HG03521 (cell line): ENCODE data around the gene CACUL1.
"Not testable (repeated sequence)": the region's sequence is repeated elsewhere in the genome, so short reads cannot be mapped to it uniquely, and the experiment has no call there.

Experiments
- ATAC-seq: cut with Tn5 transposase; IDR thresholded peaks from one replicate; pipeline ENCODE4 v1.9.1; 2021; ENCODE audit warnings: mild to moderate bottlenecking, moderate library complexity; ENCODE audit not compliant: unreplicated experiment

Gene CACUL1

DNA sequence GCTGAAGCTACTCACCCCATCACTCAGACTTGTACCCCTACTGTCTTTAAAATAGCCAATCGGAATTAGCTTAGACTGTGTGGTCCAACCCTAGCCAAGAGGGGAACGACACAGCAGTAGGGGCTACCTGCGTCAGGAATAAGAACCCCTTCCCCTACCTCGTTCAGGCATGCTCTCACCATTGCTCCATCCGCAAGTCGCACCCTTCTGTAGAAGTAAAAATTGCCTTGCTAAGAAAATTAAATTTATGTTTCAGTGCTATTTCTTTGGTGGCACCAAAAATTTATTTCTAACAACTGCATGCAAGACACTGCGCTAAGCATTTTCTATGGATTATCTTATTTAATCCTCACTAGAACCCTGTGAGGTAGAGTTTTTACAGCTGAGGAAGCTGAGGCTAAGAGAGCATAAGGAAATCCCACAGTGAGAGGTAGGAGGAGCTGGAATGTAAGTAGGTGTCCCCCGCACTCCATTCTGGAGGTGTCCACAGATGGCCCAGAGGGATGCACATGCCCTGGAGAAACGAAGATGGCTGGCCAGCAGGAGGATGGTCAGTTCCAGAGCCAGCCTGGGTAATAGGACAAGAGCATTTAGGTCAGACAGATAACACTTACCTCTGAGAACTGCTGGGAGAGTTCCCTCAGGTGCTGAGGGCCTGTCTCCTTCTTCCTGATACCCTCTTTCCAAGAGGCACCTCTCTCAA, 15.3 kb upstream of the CACUL1 start:
- no peak for ATAC-seq

DNA sequence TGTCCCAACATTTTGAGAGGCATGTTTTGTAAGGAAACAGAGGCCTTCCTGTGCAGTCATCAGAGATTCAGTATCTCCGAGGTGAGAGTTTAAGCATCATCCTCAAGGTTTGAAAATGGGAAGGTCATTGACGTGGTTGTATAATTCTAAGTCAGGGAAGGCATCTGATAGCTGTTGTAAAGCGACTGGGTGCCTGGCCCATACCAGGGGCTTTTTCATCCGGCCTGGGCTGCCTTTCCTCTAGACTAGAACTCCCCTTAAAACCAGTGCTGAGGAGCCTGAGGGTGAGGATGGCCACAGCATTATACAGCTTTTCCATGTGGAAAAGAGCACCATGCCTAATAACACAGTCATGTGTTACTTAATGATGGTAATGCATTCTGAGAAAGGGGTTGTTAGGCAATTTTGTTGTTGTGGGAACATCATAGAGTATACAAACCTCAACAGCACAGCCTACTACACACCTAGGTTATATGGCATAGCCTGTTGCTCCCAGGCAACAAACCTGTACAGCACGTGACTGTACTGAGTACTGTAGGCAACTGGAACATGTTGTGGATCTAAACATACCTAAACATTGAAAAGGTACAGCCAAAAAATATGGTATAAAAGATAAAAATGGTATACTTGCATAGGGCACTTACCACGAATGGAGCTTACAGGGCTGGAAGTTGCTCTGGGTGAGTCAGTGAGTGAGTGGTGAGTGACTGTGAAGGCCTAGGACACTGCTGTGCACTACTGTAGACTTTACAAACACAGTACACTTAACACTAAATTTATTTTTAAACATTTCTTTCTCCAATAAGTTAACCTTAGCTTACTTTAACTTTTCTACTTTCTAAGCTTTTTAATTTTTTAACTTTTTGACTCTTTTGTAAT, 13.5 kb upstream of the CACUL1 start:
- ATAC-seq: no peak

DNA sequence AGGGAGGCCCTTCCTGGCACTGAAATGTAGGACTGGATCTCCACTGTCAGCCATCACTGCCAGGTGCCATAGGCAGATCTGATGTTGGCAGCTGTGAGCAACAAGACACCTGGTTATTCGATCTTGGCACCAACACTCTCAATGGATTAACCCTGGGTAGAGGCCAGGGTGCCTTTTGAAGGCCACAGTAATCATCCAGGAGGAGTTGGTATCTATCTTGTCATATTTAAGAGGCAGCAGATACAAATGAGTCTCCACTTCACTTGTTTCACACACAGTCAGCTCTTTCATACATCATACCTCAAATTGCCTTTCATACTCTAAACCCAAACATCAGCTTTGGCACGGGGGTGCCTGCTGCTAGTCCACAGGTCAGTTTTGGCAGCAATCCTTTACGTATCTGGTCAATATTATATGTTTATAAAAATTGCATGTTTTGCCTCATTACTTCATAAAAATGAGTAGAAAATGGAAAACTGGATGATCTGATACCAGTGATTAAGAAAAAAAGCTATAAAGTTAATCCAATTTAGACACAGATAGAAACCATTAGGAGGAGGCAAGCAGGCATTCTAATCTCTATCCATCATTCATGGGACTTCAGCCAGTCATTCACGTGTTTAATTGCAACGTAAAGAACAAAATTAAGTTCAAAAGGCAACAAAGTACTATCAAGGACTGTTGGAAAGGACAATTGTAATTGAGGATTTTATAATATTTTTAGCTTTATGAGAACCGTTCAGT, 12.7 kb upstream of the CACUL1 start:
- no peak for ATAC-seq

DNA sequence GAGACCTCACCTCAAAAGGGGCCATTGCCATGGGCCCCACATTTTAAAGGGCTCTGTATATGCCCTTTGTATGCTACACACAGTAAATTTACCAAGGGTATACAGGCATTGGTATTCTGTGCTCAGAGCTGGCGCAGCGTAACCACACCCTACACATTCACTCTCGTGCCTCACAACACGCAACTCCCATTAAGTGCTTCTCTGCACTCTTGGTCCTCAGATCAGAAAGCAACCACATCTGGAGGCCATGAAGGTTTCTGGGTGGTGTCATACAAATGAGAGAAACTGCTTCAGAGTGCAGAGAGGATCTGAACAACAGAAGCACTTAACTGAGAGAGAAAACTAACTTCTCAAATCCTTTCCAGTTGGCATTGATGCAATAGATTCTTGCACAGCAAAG, 9.4 kb upstream of the CACUL1 start:
- no peak for ATAC-seq

DNA sequence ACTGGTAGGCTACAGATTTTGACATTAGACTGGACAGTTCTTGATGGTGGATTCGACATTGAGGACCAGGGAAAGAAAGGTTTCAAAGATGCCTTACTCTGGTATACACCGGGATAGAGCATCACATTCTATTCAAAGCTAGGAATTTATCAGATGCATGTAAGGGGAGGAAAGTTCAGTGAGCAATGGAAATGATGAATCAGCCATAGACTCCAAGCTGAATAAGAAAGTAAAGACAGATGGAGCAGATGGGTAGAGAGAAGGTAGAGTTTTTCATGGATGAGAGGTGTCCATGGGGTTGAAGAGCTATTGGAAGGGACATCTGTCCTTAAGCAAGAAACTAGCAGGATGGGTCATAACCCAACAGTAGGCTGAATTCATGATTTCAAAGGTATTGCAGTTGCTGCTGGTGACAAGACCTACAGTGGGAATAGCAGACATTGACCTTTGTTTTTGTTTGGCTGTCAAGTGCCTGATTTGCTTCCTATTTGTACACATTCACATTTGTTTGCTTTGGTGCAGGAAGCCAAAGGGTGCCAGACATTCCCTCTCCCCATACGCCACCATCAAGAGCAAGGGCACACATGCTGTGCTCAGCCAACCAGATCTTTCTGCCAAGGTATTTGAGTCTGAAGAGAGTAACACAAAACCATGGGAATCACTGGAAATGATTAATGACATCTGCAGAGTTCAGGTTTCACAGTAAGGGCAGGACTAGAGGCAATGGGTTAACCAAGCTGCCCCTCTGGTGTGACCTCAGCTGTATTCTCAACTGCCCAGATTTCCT, 8.6 kb upstream of the CACUL1 start:
- no peak for ATAC-seq

DNA sequence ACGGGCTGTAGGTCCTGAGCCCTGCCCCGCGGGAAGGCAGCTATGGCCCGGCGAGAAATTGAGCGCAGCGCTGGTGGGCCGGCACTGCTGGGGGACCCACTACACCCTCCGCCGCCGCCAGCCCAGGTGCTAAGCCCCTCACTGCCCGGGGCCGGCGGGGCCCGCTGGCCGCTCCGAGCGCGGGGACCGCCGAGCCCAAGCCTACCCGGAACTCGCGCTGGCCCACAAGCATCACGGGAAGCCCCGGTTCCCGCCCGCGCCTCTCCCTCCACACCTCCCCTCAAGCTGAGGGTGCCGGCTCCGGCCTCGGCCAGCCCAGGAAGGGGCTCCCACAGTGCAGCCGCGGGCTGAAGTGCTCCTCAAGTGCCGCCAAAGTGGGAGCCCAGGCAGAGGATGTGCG, 5.5 kb upstream of the CACUL1 start:
- no peak for ATAC-seq

DNA sequence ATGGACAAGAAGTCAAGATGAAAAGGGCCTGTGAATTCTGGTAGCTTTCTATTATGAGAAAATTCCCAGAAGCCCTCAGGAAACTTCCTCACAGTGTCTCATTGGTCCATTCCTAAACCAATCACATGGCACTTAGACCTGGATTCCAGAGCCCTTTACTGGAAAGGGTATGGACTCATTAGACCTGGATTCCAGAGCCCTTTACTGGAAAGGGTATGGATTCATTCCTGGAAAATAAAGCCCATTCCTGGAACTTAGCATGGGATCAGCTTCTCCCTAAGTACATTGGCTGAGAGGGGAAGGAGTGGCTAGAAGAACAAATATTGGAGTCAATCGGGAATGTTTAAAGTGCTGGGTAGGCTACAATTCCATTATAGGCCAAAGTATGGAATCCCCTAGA, 3.7 kb upstream of the CACUL1 start:
- ATAC-seq: no peak

DNA sequence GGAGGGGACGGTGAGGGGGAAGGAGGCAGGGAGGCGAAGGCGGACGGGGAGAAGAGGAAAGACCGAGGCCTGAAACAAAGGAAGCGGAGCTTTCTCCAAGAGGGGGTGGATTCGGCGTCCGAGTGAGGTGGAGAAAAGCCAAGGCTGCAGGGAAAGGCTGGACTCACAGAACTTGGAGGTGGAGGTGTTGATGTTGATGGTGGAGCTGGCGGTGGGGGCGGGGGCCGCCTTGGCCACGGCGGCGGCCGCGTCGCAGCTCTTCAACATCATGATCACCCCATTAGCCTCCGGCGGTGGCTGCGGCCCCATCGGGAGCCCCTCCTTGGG, 578 bp downstream of the CACUL1 start:
- ATAC-seq: no peak

DNA sequence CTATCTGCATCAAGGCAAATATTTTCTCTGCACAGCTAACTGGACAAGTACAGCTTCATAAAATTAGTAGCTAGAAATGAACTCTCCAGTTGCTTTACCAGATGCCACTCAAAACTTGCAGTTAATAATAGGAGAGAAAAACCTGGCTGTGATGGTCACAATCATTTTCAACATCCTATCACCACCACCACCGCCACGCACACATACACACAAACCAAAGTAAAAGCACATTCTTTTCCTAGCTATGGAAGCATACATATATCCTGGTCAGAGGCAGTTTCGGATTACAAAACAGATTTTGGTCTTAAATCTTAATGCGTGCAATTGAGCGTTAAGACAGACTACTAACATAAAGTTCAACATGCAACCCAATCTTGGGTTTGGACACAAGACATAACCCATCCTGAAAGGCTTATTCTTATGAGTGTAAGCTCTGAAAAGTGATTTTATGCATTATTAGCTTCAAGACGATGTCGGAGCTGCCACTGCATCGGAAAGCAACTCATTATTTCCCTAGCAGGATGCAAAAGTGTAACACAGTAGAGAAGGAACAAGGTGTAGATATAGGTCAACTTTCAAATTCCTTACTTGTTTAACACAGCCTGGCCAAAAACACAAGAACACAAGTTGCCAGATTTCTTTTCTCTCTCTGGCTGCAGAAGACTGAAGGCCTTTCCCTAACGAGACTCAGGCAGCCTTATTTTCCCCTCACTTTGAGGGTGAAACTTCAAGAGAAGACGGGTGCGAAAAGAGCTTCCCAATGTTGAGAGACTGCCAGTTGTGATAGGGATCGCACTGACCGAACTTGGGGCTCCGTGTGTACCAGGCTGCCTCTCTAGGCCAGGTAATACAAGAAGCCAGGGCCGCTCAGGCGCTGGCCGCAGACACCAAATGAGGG, 1.2 kb downstream of the CACUL1 start:
- ATAC-seq: no peak

DNA sequence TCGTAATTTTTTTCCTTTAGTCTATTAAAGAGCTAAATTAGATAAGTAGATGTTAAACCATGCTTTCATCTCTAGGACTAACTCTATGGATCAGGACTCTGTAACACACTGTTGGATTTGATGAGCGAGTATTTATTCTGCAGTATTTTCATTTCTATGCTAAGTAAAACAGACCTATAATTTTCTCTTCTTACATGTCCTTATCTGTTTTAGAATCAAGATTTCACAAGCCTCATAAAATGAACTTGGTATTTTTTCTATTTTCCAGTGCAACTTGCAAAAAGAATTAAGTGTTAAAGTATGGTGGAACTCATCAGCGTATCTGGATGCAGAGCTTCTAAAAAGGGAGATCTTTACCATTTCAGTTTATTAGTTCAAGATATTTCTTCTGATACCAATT, 2.4 kb downstream of the CACUL1 start:
- ATAC-seq: no peak

DNA sequence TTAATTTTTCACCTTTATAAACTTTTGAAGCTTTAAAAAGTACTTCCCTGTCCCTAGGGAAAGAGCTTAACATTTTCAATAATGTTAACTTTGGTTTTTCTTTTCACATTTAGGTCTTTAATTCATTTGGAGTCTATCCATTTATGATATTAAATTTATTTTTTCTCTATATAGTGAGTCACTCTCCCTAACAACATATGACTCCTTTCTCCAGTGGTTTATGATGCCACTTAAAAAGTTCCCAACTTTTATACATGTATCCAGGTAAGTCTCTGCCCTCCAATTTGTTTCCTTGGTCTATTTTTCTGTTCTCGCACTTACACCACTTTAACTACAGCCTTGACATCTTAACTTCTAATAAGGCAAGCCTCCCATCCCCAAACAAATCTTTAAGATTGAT, 3.5 kb downstream of the CACUL1 start:
- no peak for ATAC-seq

DNA sequence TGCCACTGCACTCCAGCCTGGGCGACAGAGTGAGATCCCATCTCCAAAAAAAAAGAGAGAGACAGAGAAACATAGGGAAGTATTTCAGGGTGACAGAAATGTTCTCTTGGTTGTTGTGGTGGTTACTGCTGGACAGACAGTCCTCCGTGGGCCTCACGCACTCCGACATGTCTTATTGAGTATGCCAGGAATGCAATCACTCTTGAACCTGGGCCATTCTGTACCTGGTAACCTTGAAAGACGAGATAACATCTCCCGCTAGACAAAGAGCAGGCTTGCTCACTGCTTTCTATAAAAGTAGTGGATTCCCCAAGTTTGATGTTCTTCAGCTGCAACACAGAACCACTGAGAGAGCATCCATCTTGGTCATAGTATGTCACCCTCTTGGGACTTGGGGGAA, 6.7 kb downstream of the CACUL1 start:
- no peak for ATAC-seq

DNA sequence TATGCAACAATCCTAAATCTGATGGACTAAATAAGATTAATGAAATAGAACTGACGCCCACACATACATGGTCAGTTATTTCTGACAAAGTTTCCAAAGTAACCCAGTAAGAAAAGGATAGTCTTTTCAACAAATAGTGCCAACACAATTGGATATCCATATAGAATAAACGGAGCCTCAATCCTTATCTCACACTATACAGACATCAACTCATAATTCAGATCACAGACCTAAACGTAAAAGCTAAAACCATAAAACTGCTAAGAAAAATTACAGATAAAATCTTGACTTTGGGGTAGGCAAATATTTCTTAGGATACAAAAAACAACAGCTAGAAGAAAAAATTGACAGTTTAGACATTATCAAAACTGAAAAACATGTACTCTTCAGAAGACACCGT, 8.5 kb downstream of the CACUL1 start:
- no peak for ATAC-seq

DNA sequence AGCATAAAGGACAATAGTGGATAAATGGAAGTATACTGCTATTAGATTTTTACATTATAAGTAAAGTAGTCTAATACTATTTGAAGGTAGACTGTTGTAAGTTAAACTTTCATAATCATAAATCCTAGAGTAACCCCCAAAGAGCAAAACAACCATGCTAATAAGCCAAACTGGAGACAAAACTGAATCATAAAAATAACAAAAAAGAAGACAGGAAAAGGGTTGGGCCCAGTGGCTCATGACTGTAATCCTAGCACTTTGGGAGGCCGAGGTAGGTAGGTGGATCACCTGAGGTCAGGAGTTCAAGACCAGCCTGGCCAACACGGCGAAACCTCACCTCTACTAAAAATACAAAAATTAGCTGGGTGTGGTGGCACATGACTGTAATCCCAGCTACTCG, 9.7 kb downstream of the CACUL1 start:
- ATAC-seq: no peak

DNA sequence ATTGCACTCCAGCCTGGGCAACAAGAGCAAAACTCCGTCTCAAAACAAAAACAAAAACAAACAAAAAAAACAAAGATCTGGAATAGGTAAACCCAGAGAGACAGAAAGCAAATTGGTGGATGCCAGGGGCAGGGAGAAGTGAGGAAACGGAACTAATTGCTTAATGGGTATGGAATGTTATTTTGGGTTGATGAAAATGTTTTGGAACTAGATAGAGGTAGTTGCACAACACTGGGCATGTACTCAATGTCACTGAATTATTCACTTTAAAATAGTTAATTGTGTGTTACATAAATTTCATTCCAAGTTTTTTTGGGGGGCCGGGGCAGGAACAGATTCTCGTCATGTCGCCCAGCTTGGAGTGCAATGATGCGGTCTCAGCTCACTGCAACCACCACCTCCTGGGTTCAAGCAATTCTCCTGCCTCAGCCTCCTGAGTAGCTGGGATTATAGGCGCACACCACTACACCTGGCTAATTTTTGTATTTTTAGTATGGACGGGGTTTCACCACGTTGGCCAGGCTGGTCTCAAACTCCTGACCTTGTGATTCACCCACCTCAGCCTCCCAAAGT, 10.3 kb downstream of the CACUL1 start:
- ATAC-seq: not testable (repeated sequence)

DNA sequence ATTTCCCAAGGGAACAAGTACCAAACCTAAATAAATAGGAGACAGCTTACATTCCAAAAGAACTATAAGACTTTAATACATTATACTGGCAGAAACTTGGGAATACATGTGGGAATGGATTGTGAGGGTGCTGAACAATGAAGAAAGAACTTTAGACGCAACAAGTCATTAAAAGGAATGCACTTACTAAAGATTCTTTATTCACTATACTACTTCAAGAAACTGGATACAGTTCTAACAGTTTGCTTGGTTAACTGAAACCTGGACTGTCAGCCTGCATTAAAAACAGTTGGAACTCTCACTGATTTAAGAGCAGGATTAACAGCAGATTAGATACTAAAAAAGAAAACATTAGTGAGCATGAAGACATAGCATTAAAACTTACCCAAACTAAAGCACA, 12.0 kb downstream of the CACUL1 start:
- ATAC-seq: no peak

DNA sequence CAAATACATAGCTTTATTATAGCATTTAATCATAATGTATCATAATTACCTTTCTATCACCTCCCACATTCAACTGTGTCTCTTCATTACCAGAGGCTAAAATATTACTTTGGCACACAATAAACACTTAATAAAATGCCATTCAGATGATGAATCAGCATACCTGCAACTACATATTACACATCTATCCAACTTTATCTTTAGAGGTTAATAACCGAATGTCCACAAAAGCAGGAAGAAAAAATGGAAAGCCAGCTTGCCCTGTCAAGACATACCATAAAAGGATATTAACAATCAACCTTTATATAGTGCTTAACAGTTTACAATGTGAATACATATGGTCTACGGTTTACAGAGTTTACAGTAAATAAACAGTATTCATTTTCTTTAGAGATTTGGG, 12.7 kb downstream of the CACUL1 start:
- no peak for ATAC-seq

DNA sequence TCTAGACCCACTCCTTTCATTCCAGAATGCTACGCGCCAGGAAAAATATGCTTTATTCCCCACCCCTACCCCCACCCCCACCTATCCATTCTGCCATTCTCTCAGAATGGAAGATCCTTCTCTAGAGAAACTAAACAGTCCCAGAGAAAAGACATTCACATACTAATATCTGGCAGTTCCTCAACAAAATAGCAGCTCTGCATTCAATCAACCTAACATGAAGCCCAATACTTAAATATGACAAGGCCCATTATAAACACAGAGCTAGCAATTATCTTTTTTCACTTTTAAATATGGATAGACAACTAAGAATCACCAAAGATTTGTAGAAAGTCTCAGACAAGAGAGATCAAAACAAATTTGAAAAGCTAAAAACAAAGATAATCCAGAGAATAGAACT, 16.4 kb downstream of the CACUL1 start:
- ATAC-seq: no peak

DNA sequence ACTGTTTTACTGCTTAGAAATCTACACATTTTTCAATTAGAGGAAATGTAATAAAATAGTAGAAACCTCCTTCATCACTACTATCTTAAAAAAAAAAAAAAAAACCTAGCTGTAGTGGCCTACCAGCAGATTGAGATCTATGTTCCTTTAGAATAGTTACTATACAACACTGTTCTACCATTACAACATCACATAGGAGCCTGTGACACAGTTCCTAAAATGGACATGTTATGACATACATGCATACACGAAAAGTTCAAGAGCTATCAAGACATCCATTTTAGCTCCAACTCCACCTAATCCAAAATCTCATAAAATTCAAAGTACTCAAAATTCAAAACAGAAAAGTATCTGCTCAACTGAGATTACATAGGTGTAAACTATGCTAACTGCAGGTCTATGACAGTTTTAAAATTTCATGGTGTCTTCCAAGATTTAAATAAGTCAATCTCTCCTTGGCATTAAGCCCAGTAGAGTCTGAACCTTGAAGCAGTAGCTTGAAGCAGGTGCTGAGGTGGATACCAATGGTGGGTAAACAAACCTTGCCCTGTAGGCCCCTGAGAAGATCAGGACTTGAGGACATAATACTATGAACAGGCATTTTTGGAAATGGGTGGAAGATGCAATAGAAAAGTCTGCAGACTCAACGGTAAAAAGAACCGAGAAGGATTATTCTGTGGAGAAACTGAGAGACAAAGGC, 17.0 kb downstream of the CACUL1 start:
- ATAC-seq: no peak
